GM21786 (cell line): ENCODE measurements around the gene BMP6.

Experiments
- ATAC-seq: cut with Tn5 transposase; IDR thresholded peaks from one replicate; pipeline ENCODE4 v1.9.1; 2021; ENCODE audit not compliant: unreplicated experiment

Gene BMP6

GRCh38 chr6:7719364-7719850 is 6.5 kb upstream of the BMP6 start:
- ATAC-seq: no peak

GRCh38 chr6:7720346-7720745 is 5.6 kb upstream of the BMP6 start:
- ATAC-seq: no peak

GRCh38 chr6:7721649-7722048 is 4.2 kb upstream of the BMP6 start:
- ATAC-seq: no peak

- no peak for ATAC-seq
Observed at GRCh38 chr6:7723041-7723447, 2.9 kb upstream of the BMP6 start.

GRCh38 chr6:7723554-7723953 is 2.3 kb upstream of the BMP6 start:
- ATAC-seq: no peak

GRCh38 chr6:7725412-7725811 is 487 bp upstream of the BMP6 start:
- no peak for ATAC-seq

GRCh38 chr6:7726416-7727085 is 652 bp downstream of the BMP6 start:
- no peak for ATAC-seq

- no peak for ATAC-seq
Observed at GRCh38 chr6:7727086-7727945, 1.4 kb downstream of the BMP6 start.

- no peak for ATAC-seq
Observed at GRCh38 chr6:7727946-7728854, 2.3 kb downstream of the BMP6 start.

- no peak for ATAC-seq
Observed at GRCh38 chr6:7728855-7729590, 3.1 kb downstream of the BMP6 start.

- ATAC-seq: no peak
Observed at GRCh38 chr6:7730001-7730783, 4.3 kb downstream of the BMP6 start.

- ATAC-seq: no peak
Observed at GRCh38 chr6:7730784-7731227, 4.9 kb downstream of the BMP6 start.

- ATAC-seq: no peak
Observed at GRCh38 chr6:7731294-7731693, 5.4 kb downstream of the BMP6 start.

- ATAC-seq: no peak
Observed at GRCh38 chr6:7732228-7732627, 6.3 kb downstream of the BMP6 start.

- ATAC-seq: no peak
Observed at GRCh38 chr6:7734707-7735383, 8.9 kb downstream of the BMP6 start.

GRCh38 chr6:7737106-7737505 is 11.2 kb downstream of the BMP6 start:
- no peak for ATAC-seq

GRCh38 chr6:7737867-7738266 is 12.0 kb downstream of the BMP6 start:
- ATAC-seq: no peak

- ATAC-seq: no peak
Observed at GRCh38 chr6:7742223-7742785, 16.4 kb downstream of the BMP6 start.

GRCh38 chr6:7745942-7746341 is 20.0 kb downstream of the BMP6 start:
- no peak for ATAC-seq
